BE2C (cell line): ENCODE results near the gene PTPRG.

Experiments
- DNase-seq: peaks from one replicate; pipeline ENCODE4 v3.0.0-alpha.2; 2020
- H3K27me3 ChIP-seq: fragments of 250-450 bp; sonication (Bioruptor Pico); 2 replicates; pipeline ENCODE4 v1.5.1; 2020; ENCODE audit warnings: mild to moderate bottlenecking
- H3K36me3 ChIP-seq: fragments of 250-450 bp; sonication (Bioruptor Pico); 2 replicates; pipeline ENCODE4 v1.5.1; 2020; ENCODE audit warnings: mild to moderate bottlenecking
- H3K4me1 ChIP-seq: fragments of 250-450 bp; sonication (Bioruptor Pico); 2 replicates; pipeline ENCODE4 v1.5.1; 2020
- H3K4me3 ChIP-seq: 2 replicates; pipeline ENCODE4 v1.5.1; 2011; ENCODE audit warnings: low read depth, low read length
- H3K9me3 ChIP-seq: fragments of 250-450 bp; sonication (Bioruptor Pico); 2 replicates; pipeline ENCODE4 v1.5.1; 2020
- TF ChIP-seq, protein P1 (sequence below): IDR thresholded peaks from 2 replicates; pipeline ENCODE4 v1.5.1; 2012; ENCODE audit warnings: mild to moderate bottlenecking, low read depth, low read length

PTPRG gene

GRCh38 chr3:61612211-61613194 is 51.1 kb downstream of the PTPRG start:
- DNase-seq, result no peak
- TF ChIP-seq, protein P1, sequence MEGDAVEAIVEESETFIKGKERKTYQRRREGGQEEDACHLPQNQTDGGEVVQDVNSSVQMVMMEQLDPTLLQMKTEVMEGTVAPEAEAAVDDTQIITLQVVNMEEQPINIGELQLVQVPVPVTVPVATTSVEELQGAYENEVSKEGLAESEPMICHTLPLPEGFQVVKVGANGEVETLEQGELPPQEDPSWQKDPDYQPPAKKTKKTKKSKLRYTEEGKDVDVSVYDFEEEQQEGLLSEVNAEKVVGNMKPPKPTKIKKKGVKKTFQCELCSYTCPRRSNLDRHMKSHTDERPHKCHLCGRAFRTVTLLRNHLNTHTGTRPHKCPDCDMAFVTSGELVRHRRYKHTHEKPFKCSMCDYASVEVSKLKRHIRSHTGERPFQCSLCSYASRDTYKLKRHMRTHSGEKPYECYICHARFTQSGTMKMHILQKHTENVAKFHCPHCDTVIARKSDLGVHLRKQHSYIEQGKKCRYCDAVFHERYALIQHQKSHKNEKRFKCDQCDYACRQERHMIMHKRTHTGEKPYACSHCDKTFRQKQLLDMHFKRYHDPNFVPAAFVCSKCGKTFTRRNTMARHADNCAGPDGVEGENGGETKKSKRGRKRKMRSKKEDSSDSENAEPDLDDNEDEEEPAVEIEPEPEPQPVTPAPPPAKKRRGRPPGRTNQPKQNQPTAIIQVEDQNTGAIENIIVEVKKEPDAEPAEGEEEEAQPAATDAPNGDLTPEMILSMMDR, result no peak
- H3K27me3 ChIP-seq, result no peaks in the 10 kb centered on the region
- H3K4me1 ChIP-seq, result no peaks in the 10 kb centered on the region
- no peaks in the 10 kb centered on the region for H3K9me3 ChIP-seq
- no peaks in the 10 kb centered on the region for H3K36me3 ChIP-seq
- no peak overlapping the region for H3K4me3 ChIP-seq

GRCh38 chr3:61613666-61614065 is 52.3 kb downstream of the PTPRG start:
- TF ChIP-seq, protein P1, result no peak
- Histone ChIP-seq H3K9me3 (no peaks in the 10 kb centered on the region), H3K4me1 (no peaks in the 10 kb centered on the region), H3K4me3 (no peak overlapping the region), H3K36me3 (no peaks in the 10 kb centered on the region), H3K27me3 (no peaks in the 10 kb centered on the region)
- DNase-seq, result no peak

GRCh38 chr3:61615643-61616042 is 54.3 kb downstream of the PTPRG start:
- Histone ChIP-seq H3K4me1 (no peaks in the 10 kb centered on the region), H3K4me3 (no peak overlapping the region), H3K27me3 (no peaks in the 10 kb centered on the region), H3K9me3 (no peaks in the 10 kb centered on the region), H3K36me3 (no peaks in the 10 kb centered on the region)
- TF ChIP-seq, protein P1, result no peak
- DNase-seq, result no peak

DNA sequence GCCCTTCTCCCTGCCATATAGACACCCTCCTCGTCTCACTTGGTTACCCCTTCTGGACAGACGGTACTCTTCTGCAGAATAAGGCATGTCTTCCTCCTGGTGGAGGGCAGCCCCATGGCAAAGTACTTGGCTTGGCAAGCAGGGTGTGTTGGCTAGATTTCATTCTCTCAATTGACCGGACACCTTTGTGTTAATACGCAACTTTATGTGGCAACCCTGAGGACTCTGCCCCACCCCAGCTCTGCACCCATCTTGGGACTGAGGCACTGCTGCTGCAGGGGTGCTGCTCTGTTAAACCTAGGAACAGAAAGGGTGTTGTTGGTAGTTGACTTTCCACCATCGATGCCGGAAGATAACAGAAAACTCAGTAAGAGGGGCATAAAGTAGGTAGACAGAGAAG is 55.2 kb downstream of the PTPRG start:
- no peak overlapping the region for H3K4me3 ChIP-seq
- no peak for DNase-seq
- H3K9me3 ChIP-seq, result no peaks in the 10 kb centered on the region
- no peaks in the 10 kb centered on the region for H3K4me1 ChIP-seq
- H3K36me3 ChIP-seq, result no peaks in the 10 kb centered on the region
- H3K27me3 ChIP-seq, result no peaks in the 10 kb centered on the region
- TF ChIP-seq, protein P1, result no peak

GRCh38 chr3:61617041-61617440 is 55.7 kb downstream of the PTPRG start:
- H3K27me3 ChIP-seq, result peaks cover 3% of the 10 kb centered on the region; the same call in 1 of the 2 replicates
- no peak for DNase-seq
- TF ChIP-seq, protein P1, result no peak
- H3K4me1 ChIP-seq, result no peaks in the 10 kb centered on the region
- no peak overlapping the region for H3K4me3 ChIP-seq
- no peaks in the 10 kb centered on the region for H3K9me3 ChIP-seq
- H3K36me3 ChIP-seq, result no peaks in the 10 kb centered on the region

DNA sequence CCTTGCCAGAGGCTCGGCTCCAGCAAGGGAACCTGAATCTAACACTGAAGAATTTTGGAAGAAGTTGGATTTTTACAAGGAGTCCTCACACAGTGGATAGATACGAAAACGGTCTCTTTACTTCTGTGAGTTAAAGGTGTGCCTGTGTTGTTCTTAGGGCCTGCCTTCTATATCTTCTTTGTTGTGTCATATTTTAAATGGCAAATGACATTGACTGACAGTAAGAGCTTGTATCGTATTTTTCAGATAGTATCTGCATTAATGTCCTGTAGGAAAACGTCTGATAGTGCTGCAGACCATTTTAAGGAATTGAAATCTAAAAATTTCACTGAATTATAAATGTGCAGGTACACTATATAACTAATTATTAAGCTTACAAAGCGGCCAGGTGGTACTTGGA is 56.3 kb downstream of the PTPRG start:
- no peak for DNase-seq
- Histone ChIP-seq H3K36me3 (no peaks in the 10 kb centered on the region), H3K4me3 (no peak overlapping the region), H3K27me3 (peaks cover 9% of the 10 kb centered on the region), H3K9me3 (no peaks in the 10 kb centered on the region), H3K4me1 (no peaks in the 10 kb centered on the region)
- TF ChIP-seq, protein P1, result no peak
